ENCODE results near the gene C15orf62. TPM values are rescaled to one million over a fixed set of nuclear protein-coding genes. Genes with fewer than 3 reads are reported as not detected.

The C15orf62 gene
- total RNA-seq, 3 donors from 2014 or later, result 0.48 to 4.7 (median 2.0) TPM

DNA sequence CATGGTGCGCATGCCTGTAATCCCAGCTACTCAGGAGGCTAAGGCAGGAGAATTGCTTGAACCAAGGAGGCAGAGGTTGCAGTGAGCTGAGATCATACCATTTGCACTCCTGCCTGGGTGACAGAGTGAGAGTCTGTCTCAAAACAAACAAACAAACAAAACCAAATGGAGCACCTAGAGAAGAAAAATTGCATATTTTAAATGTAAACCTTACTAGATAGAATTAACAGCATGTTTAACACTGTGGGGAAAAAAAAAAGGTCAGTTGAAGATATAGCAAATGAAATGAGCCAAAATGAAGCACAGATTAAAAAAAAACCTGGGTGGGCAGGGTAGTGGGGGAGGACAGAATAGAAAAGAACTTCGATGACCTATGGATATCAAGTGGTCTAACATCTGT lies 51.4 kb downstream of the C15orf62 start:
- H3K27ac ChIP-seq, result no peak overlapping the region
- no peaks in the 10 kb centered on the region for H3K27me3 ChIP-seq
- no peaks in the 10 kb centered on the region for H3K36me3 ChIP-seq
- H3K9me3 ChIP-seq, result no peaks in the 10 kb centered on the region
- DNase-seq (ENCODE audit: low spot score in 2 of 2), result no peak
- intact Hi-C loops (cut with DNase I; ENCODE audit: low total_unique reads), result no loop called here
- no peaks in the 10 kb centered on the region for H3K4me1 ChIP-seq
- TF ChIP-seq POLR2A (IDR thresholded peaks at IDR 0.05) (no peak), CTCF (IDR thresholded peaks at IDR 0.05) (no peak), POLR2AphosphoS5 (IDR thresholded peaks at IDR 0.05) (no peak)
- H3K4me3 ChIP-seq, result no peak overlapping the region

Other genes with a start within 250 kb of the C15orf62 start
- 10 to 100 TPM; 35.0 to 42.3 (median 36.4) TPM for gene CCDC32, start 204.9 kb upstream of the C15orf62 start, total RNA-seq
- gene RPUSD2, start 200.7 kb upstream of the C15orf62 start, total RNA-seq, result 10 to 100 TPM in 1 of 3 donors, 1 to 10 TPM in 2; 5.8 to 12.5 (median 7.2) TPM
- 1 to 10 TPM in 2 of 3 donors, under 1 TPM in 1; 0.66 to 1.8 (median 1.3) TPM for gene KNL1, start 175.7 kb upstream of the C15orf62 start, total RNA-seq
- gene RAD51, start 74.8 kb upstream of the C15orf62 start, total RNA-seq, result under 1 TPM in 1 of 3 donors, not detected in 2; 0.44 TPM
- gene RMDN3, start 14.7 kb upstream of the C15orf62 start, total RNA-seq, result 10 to 100 TPM; 31.5 to 35.4 (median 34.4) TPM
- 100 to 1,000 TPM in 1 of 3 donors, 10 to 100 TPM in 2; 56.0 to 100 (median 61.9) TPM for gene GCHFR, start 5.9 kb upstream of the C15orf62 start, total RNA-seq
- 10 to 100 TPM; 19.4 to 58.8 (median 44.6) TPM for gene ZFYVE19, start 37.1 kb downstream of the C15orf62 start, total RNA-seq
- 10 to 100 TPM; 18.4 to 55.8 (median 24.3) TPM for gene DNAJC17, start 37.5 kb downstream of the C15orf62 start, total RNA-seq
- 1 to 10 TPM in 2 of 3 donors, not detected in 1; 1.3 to 4.9 TPM for gene PPP1R14D, start 58.7 kb downstream of the C15orf62 start, total RNA-seq
- gene SPINT1, start 74.1 kb downstream of the C15orf62 start, total RNA-seq, result 100 to 1,000 TPM in 1 of 3 donors, 10 to 100 TPM in 1, 1 to 10 TPM in 1; 1.8 to 134 (median 86.5) TPM
- 10 to 100 TPM in 1 of 3 donors, 1 to 10 TPM in 1, not detected in 1; 8.5 to 12.1 TPM for gene RHOV, start 104.3 kb downstream of the C15orf62 start, total RNA-seq
- gene VPS18, start 124.5 kb downstream of the C15orf62 start, total RNA-seq, result 10 to 100 TPM; 23.2 to 25.0 (median 23.9) TPM
- 10 to 100 TPM in 1 of 3 donors, 1 to 10 TPM in 2; 3.5 to 10.5 (median 5.0) TPM for gene DLL4, start 159.4 kb downstream of the C15orf62 start, total RNA-seq
- 10 to 100 TPM in 1 of 3 donors, 1 to 10 TPM in 1, under 1 TPM in 1; 0.32 to 11.9 (median 2.9) TPM for gene CHAC1, start 183.5 kb downstream of the C15orf62 start, total RNA-seq

All from breast epithelium (tissue), 4 donors.